Karpas-422 (cell line): ENCODE results near the gene UQCRFS1. TPM values are rescaled to one million over a fixed set of nuclear protein-coding genes. Genes with fewer than 3 reads are reported as not detected.

ENCODE experiments used
- DNase-seq: peaks from one replicate; pipeline ENCODE4 v3.0.0-alpha.2; 2015
- H2AFZ ChIP-seq: fragments of 200-600 bp; sonication (generic); 2 replicates; pipeline ENCODE4 v1.6.1; 2014; ENCODE audit warnings: antibody characterized with exemption, low read length, mixed read lengths
- H3K27ac ChIP-seq: fragments of 200-600 bp; sonication (generic); 2 replicates; pipeline ENCODE4 v1.5.1; 2014; ENCODE audit warnings: mild to moderate bottlenecking, low read length, moderate library complexity
- H3K27me3 ChIP-seq: fragments of 200-600 bp; sonication (generic); 2 replicates; pipeline ENCODE4 v1.6.1; 2014; ENCODE audit warnings: low read length, mixed read lengths
- H3K36me3 ChIP-seq: fragments of 200-600 bp; sonication (generic); 2 replicates; pipeline ENCODE4 v1.6.1; 2014; ENCODE audit warnings: low read length, mixed read lengths; ENCODE audit not compliant: insufficient read depth
- H3K4me1 ChIP-seq: fragments of 200-600 bp; sonication (generic); 2 replicates; pipeline ENCODE4 v1.6.1; 2014; ENCODE audit warnings: mild to moderate bottlenecking, low read length, mixed read lengths
- H3K4me2 ChIP-seq: fragments of 200-600 bp; sonication (generic); 2 replicates; pipeline ENCODE4 v1.6.1; 2014; ENCODE audit warnings: low read length, low read depth, mild to moderate bottlenecking; ENCODE audit not compliant: poor library complexity, severe bottlenecking
- H3K4me3 ChIP-seq: fragments of 200-600 bp; sonication (generic); 2 replicates; pipeline ENCODE4 v1.5.1; 2014; ENCODE audit warnings: mild to moderate bottlenecking, antibody characterized with exemption, low read length, mixed read lengths
- H3K79me2 ChIP-seq: fragments of 200-600 bp; sonication (generic); 2 replicates; pipeline ENCODE4 v1.6.1; 2014; ENCODE audit warnings: mild to moderate bottlenecking, low read length, mixed read lengths
- H3K9ac ChIP-seq: fragments of 200-600 bp; sonication (generic); 2 replicates; pipeline ENCODE4 v1.6.0; 2014; ENCODE audit warnings: low read length
- H3K9me2 ChIP-seq: fragments of 200-600 bp; sonication (generic), shearing (Covaris generic); replicated peaks from 2 replicates; pipeline ENCODE4 v1.6.0; 2014; ENCODE audit warnings: mild to moderate bottlenecking, low read length, moderate library complexity; ENCODE audit not compliant: insufficient read depth
- H3K9me3 ChIP-seq: fragments of 300-700, 200-600 bp; sonication (generic); 2 replicates; pipeline ENCODE4 v1.6.1; 2014; ENCODE audit warnings: low read length, mixed read lengths
- H4K20me1 ChIP-seq: fragments of 200-600 bp; sonication (generic); 2 replicates; pipeline ENCODE4 v1.6.1; 2014; ENCODE audit warnings: mild to moderate bottlenecking, antibody characterized with exemption, low read length, low read depth; ENCODE audit not compliant: insufficient read depth
- total RNA-seq: library from RNA; depleted of rRNA; stranded (reverse); fragments of >200 nt; shearing (Covaris generic); gene quantifications from 2 replicates; pipeline ENCODE4 v1.2.3, GENCODE V29; 2014; ENCODE audit warnings: low replicate concordance; rRNA removed

Gene UQCRFS1
- 34.7 and 38.2 TPM in 2 replicates for total RNA-seq

DNA sequence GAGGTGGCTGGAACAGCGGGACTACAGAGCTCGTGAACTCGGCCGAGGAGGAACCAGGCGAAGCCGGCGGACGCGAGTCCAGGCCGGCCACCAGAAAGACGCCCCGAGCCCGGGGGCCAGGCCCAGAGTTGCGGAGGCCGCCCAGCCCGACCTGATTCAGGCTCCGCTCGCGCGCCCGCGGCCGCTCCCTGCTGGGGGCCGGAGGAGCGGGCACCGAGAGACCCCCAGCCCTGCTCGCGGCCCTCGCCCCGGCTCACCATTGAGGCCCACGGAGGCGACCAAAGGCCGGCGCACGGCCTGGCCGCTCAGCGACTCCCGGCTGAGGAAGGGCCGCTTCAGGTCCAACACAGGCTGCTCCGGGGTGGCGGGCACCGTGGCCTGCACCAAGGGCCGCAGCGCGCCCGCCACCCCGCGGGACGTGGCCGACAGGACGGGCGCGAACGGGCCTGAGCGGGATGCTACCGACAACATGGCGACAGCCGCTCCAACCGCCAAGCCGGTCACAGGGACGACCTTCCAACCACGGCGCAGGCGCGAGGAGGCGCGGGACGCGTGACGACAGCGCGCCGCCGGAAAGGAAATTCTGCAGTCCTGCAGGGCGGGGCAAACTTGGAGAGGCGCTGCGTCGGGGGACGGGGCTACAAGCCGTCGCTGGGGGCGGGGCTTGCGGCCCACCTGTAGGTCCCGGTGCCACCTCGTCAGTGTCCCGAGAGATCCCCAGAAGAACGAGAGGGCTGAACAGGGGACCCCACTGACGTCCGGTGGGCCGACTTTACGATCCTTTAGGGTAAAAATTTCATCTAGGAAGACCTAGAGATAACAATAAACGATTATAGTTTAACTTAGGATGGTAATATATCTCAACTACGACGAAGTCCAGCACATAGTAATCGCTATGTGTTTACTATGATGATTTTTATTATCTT, at the start of gene UQCRFS1:
UQCRFS1 (minus strand) TSS at position 504 of the 926 bp plus-strand sequence; CDS start at position 471, 33 bp downstream.
- H3K4me2 ChIP-seq = peak within 1 kb of the TSS; percentile 82
- peak within 1 kb of the TSS; percentile 37 for H2AFZ ChIP-seq
- peaks cover 17% of the 10 kb centered on the region for H3K4me1 ChIP-seq
- H3K9ac ChIP-seq = peak within 1 kb of the TSS; percentile 97
- peaks cover 31% of the 10 kb centered on the region for H4K20me1 ChIP-seq
- peaks cover 20% of the 10 kb centered on the region for H3K36me3 ChIP-seq
- no peaks in the 10 kb centered on the region for H3K9me3 ChIP-seq
- H3K9me2 ChIP-seq = no peaks in the 10 kb centered on the region
- H3K79me2 ChIP-seq = peaks cover 45% of the 10 kb centered on the region
- peak within 1 kb of the TSS; percentile 55; the same call in 1 of the 2 replicates for H3K27ac ChIP-seq
- no peaks in the 10 kb centered on the region for H3K27me3 ChIP-seq
- peak within 1 kb of the TSS; percentile 99 for H3K4me3 ChIP-seq
- peak; percentile 98 for DNase-seq

- Histone ChIP-seq H3K79me2 (no peaks in the 10 kb centered on the region), H3K27me3 (no peaks in the 10 kb centered on the region), H3K9me2 (no peaks in the 10 kb centered on the region), H3K27ac (no peak overlapping the region), H3K4me1 (no peaks in the 10 kb centered on the region), H3K4me3 (no peak overlapping the region), H4K20me1 (no peaks in the 10 kb centered on the region), H2AFZ (no peak overlapping the region), H3K9ac (no peak overlapping the region), H3K36me3 (no peaks in the 10 kb centered on the region), H3K9me3 (no peaks in the 10 kb centered on the region), H3K4me2 (no peak overlapping the region)
- no peak for DNase-seq
Observed at GRCh38 chr19:29262085-29262484, 49.1 kb upstream of the UQCRFS1 start.

- H3K9ac ChIP-seq = no peak overlapping the region
- no peaks in the 10 kb centered on the region for H3K4me1 ChIP-seq
- no peaks in the 10 kb centered on the region for H3K36me3 ChIP-seq
- DNase-seq = peak; percentile 87
- no peaks in the 10 kb centered on the region for H3K9me2 ChIP-seq
- no peaks in the 10 kb centered on the region for H3K79me2 ChIP-seq
- H4K20me1 ChIP-seq = no peaks in the 10 kb centered on the region
- no peak overlapping the region for H3K27ac ChIP-seq
- H2AFZ ChIP-seq = peak overlapping the region; percentile 64; the same call in 1 of the 2 replicates
- H3K27me3 ChIP-seq = no peaks in the 10 kb centered on the region
- no peaks in the 10 kb centered on the region for H3K9me3 ChIP-seq
- no peak overlapping the region for H3K4me3 ChIP-seq
- no peak overlapping the region for H3K4me2 ChIP-seq
Observed at GRCh38 chr19:29260477-29261317, 47.7 kb upstream of the UQCRFS1 start.

- Histone ChIP-seq H3K4me1 (no peaks in the 10 kb centered on the region), H3K9me3 (no peaks in the 10 kb centered on the region), H3K79me2 (no peaks in the 10 kb centered on the region), H3K4me3 (no peak overlapping the region), H3K27ac (no peak overlapping the region), H3K9me2 (no peaks in the 10 kb centered on the region), H2AFZ (peak overlapping the region; percentile 64; the same call in 1 of the 2 replicates), H3K4me2 (no peak overlapping the region), H4K20me1 (no peaks in the 10 kb centered on the region), H3K36me3 (no peaks in the 10 kb centered on the region), H3K9ac (no peak overlapping the region), H3K27me3 (no peaks in the 10 kb centered on the region)
- DNase-seq = no peak
Observed at GRCh38 chr19:29259867-29260281, 46.9 kb upstream of the UQCRFS1 start.

GRCh38 chr19:29259153-29259552, 46.2 kb upstream of the UQCRFS1 start:
- Histone ChIP-seq H2AFZ (no peak overlapping the region), H3K27ac (no peak overlapping the region), H3K9me3 (no peaks in the 10 kb centered on the region), H3K9ac (no peak overlapping the region), H3K79me2 (no peaks in the 10 kb centered on the region), H3K4me1 (no peaks in the 10 kb centered on the region), H3K36me3 (no peaks in the 10 kb centered on the region), H3K9me2 (no peaks in the 10 kb centered on the region), H4K20me1 (no peaks in the 10 kb centered on the region), H3K4me2 (no peak overlapping the region), H3K4me3 (no peak overlapping the region), H3K27me3 (no peaks in the 10 kb centered on the region)
- peak; percentile 62 for DNase-seq

GRCh38 chr19:29256516-29256915, 43.6 kb upstream of the UQCRFS1 start:
- H3K9me2 ChIP-seq = no peaks in the 10 kb centered on the region
- H3K27ac ChIP-seq = no peak overlapping the region

DNA sequence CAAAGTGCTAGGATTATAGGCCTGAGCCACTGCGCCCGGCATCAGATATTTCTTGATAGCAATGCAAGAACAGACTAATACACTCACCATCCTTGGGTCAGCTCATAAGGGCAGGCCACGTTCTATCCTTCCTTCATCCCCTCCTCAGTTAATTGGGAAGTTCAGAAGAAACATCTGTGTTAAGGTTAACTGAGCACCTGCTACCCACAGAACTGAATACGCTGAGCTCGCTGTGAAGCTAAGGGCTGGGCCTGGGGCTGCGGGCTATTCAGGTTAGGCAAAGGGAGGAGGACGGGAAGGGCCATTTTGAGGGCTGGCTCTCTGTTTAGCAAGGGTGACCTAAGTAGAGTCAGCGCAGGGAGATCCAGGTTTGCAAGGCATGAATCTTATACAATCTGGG, 43.0 kb upstream of the UQCRFS1 start:
- no peak overlapping the region for H3K4me3 ChIP-seq
- no peak overlapping the region for H3K4me2 ChIP-seq
- no peaks in the 10 kb centered on the region for H3K79me2 ChIP-seq
- no peak for DNase-seq
- no peaks in the 10 kb centered on the region for H3K36me3 ChIP-seq
- no peaks in the 10 kb centered on the region for H4K20me1 ChIP-seq
- no peaks in the 10 kb centered on the region for H3K4me1 ChIP-seq
- H3K9me2 ChIP-seq = no peaks in the 10 kb centered on the region
- no peak overlapping the region for H2AFZ ChIP-seq
- H3K9me3 ChIP-seq = no peaks in the 10 kb centered on the region
- no peaks in the 10 kb centered on the region for H3K27me3 ChIP-seq
- H3K27ac ChIP-seq = no peak overlapping the region
- no peak overlapping the region for H3K9ac ChIP-seq

More at GRCh38 chr19:29256516-29256915, 43.6 kb upstream of the UQCRFS1 start:
- H3K4me1 ChIP-seq = no peaks in the 10 kb centered on the region
- H2AFZ ChIP-seq = no peak overlapping the region
- H3K9me3 ChIP-seq = no peaks in the 10 kb centered on the region
- H4K20me1 ChIP-seq = no peaks in the 10 kb centered on the region
- H3K4me2 ChIP-seq = no peak overlapping the region
- no peaks in the 10 kb centered on the region for H3K27me3 ChIP-seq
- DNase-seq = no peak
- H3K79me2 ChIP-seq = no peaks in the 10 kb centered on the region
- H3K9ac ChIP-seq = no peak overlapping the region
- no peaks in the 10 kb centered on the region for H3K36me3 ChIP-seq
- no peak overlapping the region for H3K4me3 ChIP-seq

DNA sequence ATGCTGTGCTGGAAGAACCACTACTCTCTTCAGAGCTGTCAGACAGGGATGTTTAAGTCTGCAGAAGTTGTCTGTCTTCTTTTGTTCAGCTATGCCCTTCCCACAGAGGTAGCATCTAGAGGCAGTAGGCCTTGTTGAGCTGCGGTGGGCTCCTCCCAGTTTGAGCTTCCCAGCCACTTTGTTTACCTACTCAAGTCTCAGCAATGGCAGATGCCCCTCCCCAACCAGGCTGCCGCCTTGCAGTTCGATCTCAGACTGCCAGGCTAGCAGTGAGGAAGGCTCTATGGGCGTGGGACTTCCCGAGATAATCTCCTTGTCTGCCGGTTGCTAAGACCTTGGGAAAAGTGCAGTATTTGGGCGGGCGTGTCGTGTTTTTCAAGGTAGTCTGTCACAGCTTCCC, 42.1 kb upstream of the UQCRFS1 start:
- no peak overlapping the region for H3K4me2 ChIP-seq
- no peaks in the 10 kb centered on the region for H4K20me1 ChIP-seq
- no peak overlapping the region for H3K27ac ChIP-seq
- no peaks in the 10 kb centered on the region for H3K79me2 ChIP-seq
- H3K36me3 ChIP-seq = no peaks in the 10 kb centered on the region
- H2AFZ ChIP-seq = no peak overlapping the region
- H3K9me3 ChIP-seq = no peaks in the 10 kb centered on the region
- no peak overlapping the region for H3K9ac ChIP-seq
- H3K4me3 ChIP-seq = no peak overlapping the region
- no peaks in the 10 kb centered on the region for H3K4me1 ChIP-seq
- no peaks in the 10 kb centered on the region for H3K27me3 ChIP-seq
- H3K9me2 ChIP-seq = no peaks in the 10 kb centered on the region
- DNase-seq = no peak
